ENCODE data around the gene CASKIN2.

DNA sequence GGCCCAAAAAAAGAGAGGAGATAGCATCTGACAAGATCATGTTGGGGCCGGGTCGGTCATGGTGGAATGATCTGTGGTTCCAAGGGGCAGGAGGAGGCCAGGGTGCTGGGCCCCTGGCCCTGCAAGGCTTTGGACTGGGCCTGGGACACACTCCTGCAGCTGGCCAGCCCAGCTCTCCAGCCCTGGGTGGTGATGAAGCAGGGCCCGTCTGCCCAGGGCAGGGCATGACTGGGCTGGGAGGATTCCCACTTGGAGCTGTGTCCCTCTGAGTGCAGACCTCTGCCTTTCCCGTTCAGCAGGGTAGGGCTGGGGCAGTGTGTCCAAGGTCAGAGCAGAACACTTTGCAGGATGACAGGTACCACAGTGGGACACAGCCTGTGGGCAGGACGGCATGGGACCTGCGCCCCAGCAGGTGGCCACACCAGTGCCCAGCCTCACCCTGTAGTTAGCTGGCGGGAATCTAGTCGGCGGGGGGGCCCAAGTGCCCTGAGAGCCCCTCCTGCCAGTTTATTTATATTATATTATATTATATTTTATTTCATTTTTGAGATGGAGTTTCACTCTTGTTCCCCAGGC lies 44.7 kb upstream of the CASKIN2 start:
- TF ChIP-seq NFYA (IDR thresholded peaks at IDR 0.05; ENCODE audit: borderline replicate concordance, low read depth, low read length) (no peak), ETV6 (conservative IDR thresholded peaks at IDR 0.05 in 1 of 2, IDR thresholded peaks at IDR 0.05 in 1 of 2; ENCODE audit: borderline replicate concordance in 1 of 2, low read depth in 1 of 2) (no peak), PAX5 (IDR thresholded peaks at IDR 0.05; ENCODE audit: borderline replicate concordance, low read depth, low read length) (no peak), MTA3 (IDR thresholded peaks at IDR 0.05; ENCODE audit: borderline replicate concordance, low read length) (no peak), RUNX3 (IDR thresholded peaks at IDR 0.05; ENCODE audit: low read length) (no peak)
- TF ChIP-seq, protein P1, sequence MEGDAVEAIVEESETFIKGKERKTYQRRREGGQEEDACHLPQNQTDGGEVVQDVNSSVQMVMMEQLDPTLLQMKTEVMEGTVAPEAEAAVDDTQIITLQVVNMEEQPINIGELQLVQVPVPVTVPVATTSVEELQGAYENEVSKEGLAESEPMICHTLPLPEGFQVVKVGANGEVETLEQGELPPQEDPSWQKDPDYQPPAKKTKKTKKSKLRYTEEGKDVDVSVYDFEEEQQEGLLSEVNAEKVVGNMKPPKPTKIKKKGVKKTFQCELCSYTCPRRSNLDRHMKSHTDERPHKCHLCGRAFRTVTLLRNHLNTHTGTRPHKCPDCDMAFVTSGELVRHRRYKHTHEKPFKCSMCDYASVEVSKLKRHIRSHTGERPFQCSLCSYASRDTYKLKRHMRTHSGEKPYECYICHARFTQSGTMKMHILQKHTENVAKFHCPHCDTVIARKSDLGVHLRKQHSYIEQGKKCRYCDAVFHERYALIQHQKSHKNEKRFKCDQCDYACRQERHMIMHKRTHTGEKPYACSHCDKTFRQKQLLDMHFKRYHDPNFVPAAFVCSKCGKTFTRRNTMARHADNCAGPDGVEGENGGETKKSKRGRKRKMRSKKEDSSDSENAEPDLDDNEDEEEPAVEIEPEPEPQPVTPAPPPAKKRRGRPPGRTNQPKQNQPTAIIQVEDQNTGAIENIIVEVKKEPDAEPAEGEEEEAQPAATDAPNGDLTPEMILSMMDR (IDR thresholded peaks at IDR 0.05 in 2 of 3, conservative IDR thresholded peaks at IDR 0.05 in 1 of 3; ENCODE audit: control insufficient read depth in 2 of 3, extremely low read depth in 1 of 3, insufficient read depth in 1 of 3, low read depth in 3 of 3, low read length in 3 of 3) = no peak
- TF ChIP-seq, protein P2, sequence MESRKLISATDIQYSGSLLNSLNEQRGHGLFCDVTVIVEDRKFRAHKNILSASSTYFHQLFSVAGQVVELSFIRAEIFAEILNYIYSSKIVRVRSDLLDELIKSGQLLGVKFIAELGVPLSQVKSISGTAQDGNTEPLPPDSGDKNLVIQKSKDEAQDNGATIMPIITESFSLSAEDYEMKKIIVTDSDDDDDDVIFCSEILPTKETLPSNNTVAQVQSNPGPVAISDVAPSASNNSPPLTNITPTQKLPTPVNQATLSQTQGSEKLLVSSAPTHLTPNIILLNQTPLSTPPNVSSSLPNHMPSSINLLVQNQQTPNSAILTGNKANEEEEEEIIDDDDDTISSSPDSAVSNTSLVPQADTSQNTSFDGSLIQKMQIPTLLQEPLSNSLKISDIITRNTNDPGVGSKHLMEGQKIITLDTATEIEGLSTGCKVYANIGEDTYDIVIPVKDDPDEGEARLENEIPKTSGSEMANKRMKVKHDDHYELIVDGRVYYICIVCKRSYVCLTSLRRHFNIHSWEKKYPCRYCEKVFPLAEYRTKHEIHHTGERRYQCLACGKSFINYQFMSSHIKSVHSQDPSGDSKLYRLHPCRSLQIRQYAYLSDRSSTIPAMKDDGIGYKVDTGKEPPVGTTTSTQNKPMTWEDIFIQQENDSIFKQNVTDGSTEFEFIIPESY (IDR thresholded peaks at IDR 0.05) = no peak

Data from GM12878 (cell line).